NCI-H2107 treated with DMSO at 0.1 percent for 48 hours (cell line): ENCODE data around the gene SKIC2.
A peak's percentile ranks its signal among the peaks of the same experiment; 100 is the strongest.
"Not testable (repeated sequence)": the region's sequence is repeated elsewhere in the genome, so short reads cannot be mapped to it uniquely, and the experiment has no call there.

Experiments
- DNase-seq: peaks from one replicate; lab custom pipeline; 2025; ENCODE audit not compliant: unreplicated experiment; lab: John Stamatoyannopoulos, UW

SKIC2 gene

GRCh38 chr6:31958741-31959739, at the start of gene SKIC2, which contains the start of gene NELFE:
SKIC2 (plus strand) TSS chr6:31959175; CDS start chr6:31959193, 18 bp downstream.
NELFE (minus strand) TSS chr6:31958971; CDS start chr6:31958446, 525 bp downstream.
- DNase-seq = peak; percentile 64

DNA sequence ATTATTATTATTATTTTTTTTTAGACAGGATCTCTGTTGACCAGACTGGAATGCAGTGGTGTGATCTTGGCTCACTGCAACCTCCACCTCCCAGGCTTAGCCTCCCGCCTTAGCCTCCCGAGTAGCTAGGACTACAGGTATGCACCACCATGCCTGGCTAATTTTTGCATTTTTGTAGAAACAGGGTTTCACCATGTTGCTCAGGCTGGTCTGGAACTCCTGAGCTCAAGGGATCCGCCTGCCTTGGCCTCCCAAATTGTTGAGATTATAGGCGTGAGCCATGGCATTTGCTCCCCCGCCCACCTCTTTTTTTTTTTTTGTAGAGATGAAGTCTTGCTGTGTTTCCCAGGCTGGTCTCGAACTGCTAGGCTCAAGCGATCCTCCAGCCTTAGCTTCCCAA, 49.7 kb upstream of the SKIC2 start:
- not testable (repeated sequence) for DNase-seq

DNA sequence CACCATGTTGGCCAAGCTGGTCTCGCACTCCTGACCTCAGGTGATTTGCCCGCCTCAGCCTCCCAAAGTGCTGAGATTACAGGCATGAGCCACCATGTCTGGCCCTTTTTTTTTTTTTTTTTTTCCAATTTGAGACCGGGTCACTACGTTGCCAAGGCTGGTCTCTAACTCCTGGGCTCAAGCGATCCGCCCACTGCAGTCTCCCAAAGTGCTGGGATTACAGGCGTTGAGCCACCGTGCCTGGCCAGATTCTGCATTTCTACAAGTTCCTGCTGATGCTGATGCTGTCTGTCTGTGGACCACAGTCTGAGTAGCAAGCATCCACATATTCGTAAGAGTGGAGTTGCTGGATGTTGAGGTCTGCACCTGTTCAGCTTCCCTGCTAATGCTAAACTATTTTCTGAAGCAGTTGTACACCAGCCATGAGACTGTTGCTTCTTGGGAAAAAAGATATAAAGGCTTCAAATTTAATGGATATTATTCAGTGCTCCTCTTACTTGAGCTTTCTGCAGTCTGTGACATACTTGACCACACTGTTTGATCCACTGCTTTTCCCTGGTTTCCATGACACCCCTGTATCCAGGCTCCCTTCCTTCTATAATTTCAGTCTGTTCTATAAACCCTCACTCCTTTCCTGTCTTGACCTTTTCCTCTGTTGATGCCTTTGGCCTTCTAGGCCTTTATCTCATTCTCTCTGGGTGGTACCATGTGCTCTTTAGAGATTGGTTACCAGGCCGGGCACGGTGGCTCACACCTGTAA, 47.0 kb upstream of the SKIC2 start:
- no peak for DNase-seq

DNA sequence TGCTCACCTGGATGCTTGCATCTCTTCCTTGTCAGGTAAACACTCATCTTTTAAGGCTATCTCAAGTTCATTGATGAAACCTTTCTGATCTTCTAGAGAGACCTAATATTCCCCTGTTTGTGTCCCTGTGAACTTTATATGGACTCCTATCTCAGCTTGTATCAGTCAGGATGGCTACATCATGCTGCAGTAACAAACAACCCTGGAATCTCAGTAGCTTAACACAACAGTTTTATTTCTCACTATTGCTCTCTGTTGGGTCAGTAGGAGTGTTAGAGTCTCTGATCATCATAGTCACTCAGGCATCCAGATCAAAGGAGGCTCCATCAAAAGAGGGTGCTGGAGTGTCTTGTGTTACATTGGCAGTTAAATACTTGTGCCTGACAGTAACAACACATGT, 43.6 kb upstream of the SKIC2 start:
- no peak for DNase-seq

DNA sequence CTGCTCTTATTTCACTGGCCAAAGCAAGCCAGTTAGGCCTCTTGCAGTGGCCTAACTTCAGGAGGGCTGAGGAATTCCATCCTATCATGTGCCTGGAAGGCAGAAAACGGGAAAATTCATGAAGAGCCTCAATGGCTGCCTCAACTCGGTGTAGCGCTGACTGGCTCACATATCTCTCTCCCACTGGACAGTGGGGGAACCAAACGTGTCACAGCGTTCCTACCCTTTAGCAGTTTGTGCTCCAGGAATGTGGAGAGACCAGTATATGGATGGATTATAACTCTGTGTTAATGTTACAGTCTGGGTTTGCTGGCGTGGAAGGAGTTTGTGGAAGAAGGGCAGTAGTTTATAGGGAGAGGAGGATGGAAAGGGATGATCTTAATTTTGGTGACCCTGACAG, 43.2 kb upstream of the SKIC2 start:
- DNase-seq = no peak

- DNase-seq = no peak
Measured at GRCh38 chr6:31918069-31918720, 40.8 kb upstream of the SKIC2 start.

DNA sequence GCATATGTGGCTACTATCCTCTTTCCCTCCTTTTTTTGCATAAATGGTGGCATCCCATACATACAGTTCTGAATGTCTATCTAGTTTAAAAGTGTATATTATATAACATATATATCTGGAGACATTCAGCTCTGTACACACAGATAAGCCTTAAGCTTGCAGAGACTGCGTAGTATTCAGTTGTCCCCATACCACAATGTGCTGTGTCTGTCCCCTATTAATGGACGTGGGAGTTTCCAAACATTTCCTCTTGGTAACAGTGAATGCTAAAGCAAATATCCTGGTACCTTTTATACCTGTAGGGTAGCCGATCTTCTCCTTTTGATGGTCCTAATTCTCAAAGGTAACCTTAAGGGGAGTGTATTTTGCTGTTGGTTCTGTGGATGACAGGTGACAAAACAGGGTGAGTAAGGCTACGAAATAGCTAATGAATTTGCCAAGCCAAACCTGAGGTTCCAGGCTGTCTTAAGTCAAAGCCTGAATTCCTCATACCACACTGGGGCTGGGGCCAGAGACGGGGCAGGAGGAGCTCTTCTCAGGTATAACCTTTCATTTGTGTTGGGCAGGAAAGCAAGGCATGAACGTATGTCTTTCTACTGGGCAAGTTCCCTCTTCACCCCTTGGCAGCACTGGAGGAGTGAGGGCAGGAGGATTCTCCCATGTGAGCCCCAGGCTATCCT, 39.2 kb upstream of the SKIC2 start:
- no peak for DNase-seq

- no peak for DNase-seq
Measured at GRCh38 chr6:31920811-31921210, 38.2 kb upstream of the SKIC2 start.

DNA sequence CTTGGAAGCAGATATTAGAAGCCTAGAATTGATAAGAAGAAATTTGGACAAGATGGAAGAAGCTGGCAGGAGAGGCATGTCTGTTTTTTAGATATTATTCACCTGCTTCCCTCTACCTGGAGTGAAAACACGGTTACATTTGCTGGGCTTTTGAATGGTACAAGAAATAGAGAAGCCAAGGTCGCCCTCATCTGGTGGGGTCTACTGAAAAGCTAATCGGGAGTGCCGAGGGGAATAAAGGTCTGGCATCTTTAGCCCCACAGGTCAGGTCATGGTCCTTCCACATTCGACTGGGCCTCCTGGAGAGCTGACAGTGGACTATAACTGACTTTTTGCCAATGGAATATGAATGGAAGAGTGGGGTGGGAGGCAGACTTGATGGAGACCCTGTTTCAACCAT, 36.0 kb upstream of the SKIC2 start:
- DNase-seq = peak; percentile 35

GRCh38 chr6:31927242-31927862, 31.6 kb upstream of the SKIC2 start, which contains the start of gene C2:
C2 (plus strand) TSS chr6:31927717; CDS start chr6:31927753, 36 bp downstream.
- DNase-seq = no peak

DNA sequence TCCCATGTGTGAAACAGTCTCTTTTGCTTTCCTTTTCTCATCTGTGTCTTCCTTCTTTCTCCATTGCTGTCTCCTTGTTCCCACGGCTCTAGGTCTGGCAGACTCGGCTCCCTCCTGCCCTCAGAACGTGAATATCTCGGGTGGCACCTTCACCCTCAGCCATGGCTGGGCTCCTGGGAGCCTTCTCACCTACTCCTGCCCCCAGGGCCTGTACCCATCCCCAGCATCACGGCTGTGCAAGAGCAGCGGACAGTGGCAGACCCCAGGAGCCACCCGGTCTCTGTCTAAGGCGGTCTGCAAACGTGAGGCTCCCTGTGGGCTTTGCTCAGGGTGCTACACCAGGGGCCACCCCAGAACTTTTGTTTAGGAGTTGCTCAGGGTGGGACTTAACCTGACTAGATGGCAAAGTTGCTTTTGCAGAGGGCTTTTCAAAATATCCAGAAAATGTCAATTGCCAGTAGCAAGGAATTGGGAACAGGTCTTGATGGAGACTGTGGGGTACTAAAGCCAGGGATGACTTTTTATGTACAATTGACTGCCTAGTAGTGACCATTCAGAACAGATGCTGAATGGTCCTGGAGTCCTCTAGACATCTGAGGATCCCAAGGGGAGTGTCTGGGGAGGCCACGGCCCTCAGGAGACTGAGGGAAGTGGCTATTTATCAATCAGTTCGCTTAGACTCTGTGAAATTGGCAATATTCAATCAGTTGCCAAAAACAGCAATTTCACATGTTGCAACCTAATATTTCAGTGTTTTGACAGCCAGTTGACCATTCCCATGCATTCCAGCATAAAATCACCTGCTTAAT, 30.9 kb upstream of the SKIC2 start:
- no peak for DNase-seq

GRCh38 chr6:31928672-31928939, 30.4 kb upstream of the SKIC2 start:
- DNase-seq = no peak

DNA sequence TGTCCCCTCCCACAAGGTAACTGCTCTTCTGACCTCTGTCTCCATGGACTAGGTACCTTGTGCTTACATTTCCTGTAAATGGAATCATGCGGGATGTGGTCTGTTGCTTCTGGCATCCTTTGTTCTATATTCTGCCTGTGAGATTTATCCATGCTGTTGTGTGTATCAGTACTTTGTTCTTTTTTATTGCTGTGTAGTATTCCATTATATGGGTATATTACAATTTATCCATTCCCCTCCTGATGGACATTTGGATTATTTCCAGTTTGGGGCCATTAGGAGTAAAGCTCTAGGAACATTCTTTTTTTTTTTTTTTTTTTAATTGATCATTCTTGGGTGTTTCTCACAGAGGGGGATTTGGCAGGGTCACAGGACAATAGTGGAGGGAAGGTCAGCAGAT, 28.0 kb upstream of the SKIC2 start:
- DNase-seq = no peak

GRCh38 chr6:31932137-31932536, 26.8 kb upstream of the SKIC2 start:
- not testable (repeated sequence) for DNase-seq

- no peak for DNase-seq
Measured at GRCh38 chr6:31933537-31933936, 25.4 kb upstream of the SKIC2 start.

DNA sequence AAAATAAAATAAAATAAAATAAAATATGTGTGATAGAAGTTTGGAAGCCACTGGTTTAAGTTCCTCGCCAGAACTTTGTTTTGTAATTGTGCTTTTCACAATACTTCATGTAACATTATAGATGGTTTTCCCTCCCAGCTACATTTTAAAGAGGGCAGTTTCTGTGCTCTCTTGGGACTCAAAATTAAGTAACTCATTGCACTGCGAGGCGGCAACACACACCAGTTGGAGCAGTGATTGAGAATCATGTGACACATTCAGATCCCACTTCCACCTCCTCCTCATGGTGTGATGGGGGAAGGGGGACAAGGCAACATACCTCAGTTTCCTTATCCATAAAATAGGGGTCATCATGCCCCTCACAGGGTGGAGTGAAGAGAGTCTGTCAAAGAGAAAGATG, 24.0 kb upstream of the SKIC2 start:
- no peak for DNase-seq

GRCh38 chr6:31935823-31936222, 23.2 kb upstream of the SKIC2 start:
- no peak for DNase-seq

- DNase-seq = no peak
Measured at GRCh38 chr6:31940256-31940664, 18.7 kb upstream of the SKIC2 start.

DNA sequence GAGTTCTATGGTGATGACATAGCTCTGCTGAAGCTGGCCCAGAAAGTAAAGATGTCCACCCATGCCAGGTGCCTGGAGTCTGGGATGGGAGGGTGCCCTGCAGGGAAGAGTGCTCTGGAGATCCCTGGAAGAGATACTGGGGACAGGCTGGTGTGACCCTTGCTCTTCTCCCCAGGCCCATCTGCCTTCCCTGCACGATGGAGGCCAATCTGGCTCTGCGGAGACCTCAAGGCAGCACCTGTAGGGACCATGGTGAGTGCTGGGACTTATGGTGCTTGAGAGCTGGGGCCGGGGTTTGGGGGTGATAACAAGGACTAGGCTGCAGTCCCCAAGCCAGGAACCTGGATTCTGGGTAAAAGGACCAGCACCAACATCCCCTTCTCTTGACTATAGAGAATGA, 15.2 kb upstream of the SKIC2 start:
- no peak for DNase-seq

- DNase-seq = no peak
Measured at GRCh38 chr6:31945154-31945506, 13.8 kb upstream of the SKIC2 start.
